ENCODE results near the gene ANK2.

DNA sequence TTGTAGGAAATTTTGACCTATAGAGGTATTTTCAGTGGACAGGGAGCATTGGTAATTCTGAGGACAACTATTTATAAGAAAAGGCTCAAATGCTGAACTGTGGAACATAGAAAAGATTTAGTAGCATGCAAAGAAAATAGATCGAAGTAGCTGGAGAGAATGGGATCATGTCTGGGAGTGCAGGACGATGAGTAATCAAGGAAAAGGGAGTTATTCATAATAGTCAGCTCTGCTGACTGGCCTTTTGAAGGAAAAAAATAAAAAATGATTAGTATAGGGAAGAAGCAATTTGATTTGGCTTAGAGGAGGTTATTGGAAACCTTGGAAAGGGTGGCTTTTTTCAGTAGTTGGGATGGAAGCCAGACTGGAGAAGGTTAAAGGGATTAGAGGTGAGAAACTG is 22.9 kb upstream of the ANK2 start:
- no peak for TF ChIP-seq POLR2A (IDR thresholded peaks at IDR 0.05)
- TF ChIP-seq, protein P1, sequence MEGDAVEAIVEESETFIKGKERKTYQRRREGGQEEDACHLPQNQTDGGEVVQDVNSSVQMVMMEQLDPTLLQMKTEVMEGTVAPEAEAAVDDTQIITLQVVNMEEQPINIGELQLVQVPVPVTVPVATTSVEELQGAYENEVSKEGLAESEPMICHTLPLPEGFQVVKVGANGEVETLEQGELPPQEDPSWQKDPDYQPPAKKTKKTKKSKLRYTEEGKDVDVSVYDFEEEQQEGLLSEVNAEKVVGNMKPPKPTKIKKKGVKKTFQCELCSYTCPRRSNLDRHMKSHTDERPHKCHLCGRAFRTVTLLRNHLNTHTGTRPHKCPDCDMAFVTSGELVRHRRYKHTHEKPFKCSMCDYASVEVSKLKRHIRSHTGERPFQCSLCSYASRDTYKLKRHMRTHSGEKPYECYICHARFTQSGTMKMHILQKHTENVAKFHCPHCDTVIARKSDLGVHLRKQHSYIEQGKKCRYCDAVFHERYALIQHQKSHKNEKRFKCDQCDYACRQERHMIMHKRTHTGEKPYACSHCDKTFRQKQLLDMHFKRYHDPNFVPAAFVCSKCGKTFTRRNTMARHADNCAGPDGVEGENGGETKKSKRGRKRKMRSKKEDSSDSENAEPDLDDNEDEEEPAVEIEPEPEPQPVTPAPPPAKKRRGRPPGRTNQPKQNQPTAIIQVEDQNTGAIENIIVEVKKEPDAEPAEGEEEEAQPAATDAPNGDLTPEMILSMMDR (IDR thresholded peaks at IDR 0.05), result no peak

Data from thyroid gland (tissue), 4 donors.